IMR-90 (cell line): ENCODE results near the gene GAL. TPM values are rescaled to one million over a fixed set of nuclear protein-coding genes. Genes with fewer than 3 reads are reported as not detected.

Experiments used
- ATAC-seq: fragments of 200-7000 bp; cut with Tn5 transposase; 2 replicates; pipeline ENCODE4 v1.9.1; 2020; ENCODE audit warnings: low read depth, mild to moderate bottlenecking, moderate library complexity
- BruUV-seq: library from RNA; stranded (reverse); fragments of 400-500 nt; replicated peaks from 2 replicates; lab custom pipeline; 2021; lab: Mats Ljungman, UMichigan
- CTCF ChIA-PET: fragments of 300-600 bp; formaldehyde crosslinking; extraction: SDS; loops from one replicate; lab custom pipeline; 2021; ENCODE audit warnings: antibody characterized with exemption; lab: Yijun Ruan, JAX
- POLR2A ChIA-PET: fragments of 300-600 bp; sonication (Branson Sonifier 250); formaldehyde crosslinking; loops from one replicate; lab custom pipeline; 2022; ENCODE audit warnings: antibody characterized with exemption; ENCODE audit not compliant: unreplicated experiment; lab: Charles Lee
- DNase-seq: peaks from one replicate; pipeline ENCODE4 v3.0.0; 2013
- H2AFZ ChIP-seq: replicated peaks from 2 replicates; pipeline ENCODE3; 2013; ENCODE audit warnings: low read length, mild to moderate bottlenecking; ENCODE audit not compliant: poor library complexity
- H2AK5ac ChIP-seq: 2 replicates; pipeline ENCODE4 v1.6.1; 2013; ENCODE audit warnings: low read depth, low read length, inconsistent platforms
- H2AK9ac ChIP-seq: replicated peaks from 2 replicates; pipeline ENCODE3; 2013; ENCODE audit warnings: mild to moderate bottlenecking, low read depth, low read length, moderate library complexity; ENCODE audit not compliant: poor library complexity
- H2BK120ac ChIP-seq: 2 replicates; pipeline ENCODE4 v1.6.1; 2013; ENCODE audit warnings: low read depth, low read length, inconsistent platforms
- H2BK15ac ChIP-seq: 3 replicates; pipeline ENCODE4 v1.6.1; 2013; ENCODE audit warnings: low read depth, low read length, inconsistent platforms
- H2BK20ac ChIP-seq: 2 replicates; pipeline ENCODE4 v1.6.1; 2013; ENCODE audit warnings: low read depth, mild to moderate bottlenecking, inconsistent platforms, low read length, moderate library complexity
- H2BK5ac ChIP-seq: 2 replicates; pipeline ENCODE4 v1.6.1; 2013; ENCODE audit warnings: mild to moderate bottlenecking, low read depth, low read length, inconsistent platforms; ENCODE audit not compliant: poor library complexity, severe bottlenecking
- H3K14ac ChIP-seq: replicated peaks from 2 replicates; pipeline ENCODE4 v1.6.1; 2013; ENCODE audit warnings: low read depth, low read length, inconsistent platforms
- H3K18ac ChIP-seq: 2 replicates; pipeline ENCODE4 v1.6.1; 2013; ENCODE audit warnings: low read depth, low read length, control low read depth
- H3K23ac ChIP-seq: 2 replicates; pipeline ENCODE4 v1.6.1; 2013; ENCODE audit warnings: low read depth, low read length, inconsistent platforms
- H3K27ac ChIP-seq: 2 replicates; pipeline ENCODE4 v1.5.1; 2013; ENCODE audit warnings: mild to moderate bottlenecking, control low read depth, low read length; ENCODE audit not compliant: insufficient read depth
- H3K27me3 ChIP-seq: 2 replicates; pipeline ENCODE4 v1.6.1; 2013; ENCODE audit warnings: low read length; ENCODE audit not compliant: control insufficient read depth, insufficient read depth
- H3K36me3 ChIP-seq: 2 replicates; pipeline ENCODE4 v1.6.1; 2013; ENCODE audit warnings: low read length, mixed read lengths; ENCODE audit not compliant: control insufficient read depth, insufficient read depth
- H3K4ac ChIP-seq: 2 replicates; pipeline ENCODE4 v1.6.1; 2013; ENCODE audit warnings: low read depth, low read length, inconsistent platforms
- H3K4me1 ChIP-seq: 2 replicates; pipeline ENCODE4 v1.6.1; 2013; ENCODE audit warnings: low read length, mixed read lengths; ENCODE audit not compliant: control insufficient read depth, insufficient read depth
- H3K4me2 ChIP-seq: 2 replicates; pipeline ENCODE4 v1.6.1; 2013; ENCODE audit warnings: low read depth, mild to moderate bottlenecking, control low read depth, low read length, moderate library complexity
- H3K4me3 ChIP-seq: 2 replicates; pipeline ENCODE4 v1.5.1; 2013; ENCODE audit warnings: low read depth, mild to moderate bottlenecking, control low read depth, low read length, moderate library complexity; ENCODE audit not compliant: insufficient read depth
- H3K56ac ChIP-seq: 2 replicates; pipeline ENCODE4 v1.6.1; 2013; ENCODE audit warnings: low read length, inconsistent platforms; ENCODE audit not compliant: insufficient read depth; ENCODE audit errors: extremely low read depth
- H3K79me1 ChIP-seq, 2 experiments: 2 replicates each; pipeline ENCODE4 v1.6.1; 2013; ENCODE audit warnings: low read length in 2 of 2, inconsistent platforms in 1 of 2, low read depth in 1 of 2
- H3K9ac ChIP-seq: 2 replicates; pipeline ENCODE4 v1.6.1; 2013; ENCODE audit warnings: low read depth, low read length, control low read depth
- H3K9me1 ChIP-seq: 2 replicates; pipeline ENCODE4 v1.6.1; 2013; ENCODE audit warnings: low read length, inconsistent platforms; ENCODE audit not compliant: insufficient read depth
- H3K9me3 ChIP-seq: 2 replicates; pipeline ENCODE4 v1.6.1; 2013; ENCODE audit warnings: low read length; ENCODE audit not compliant: control insufficient read depth, insufficient read depth
- H4K20me1 ChIP-seq: 2 replicates; pipeline ENCODE4 v1.6.1; 2013; ENCODE audit warnings: low read length, inconsistent platforms; ENCODE audit not compliant: insufficient read depth
- H4K5ac ChIP-seq: 2 replicates; pipeline ENCODE4 v1.6.1; 2013; ENCODE audit warnings: mild to moderate bottlenecking, low read depth, low read length, control low read depth
- H4K8ac ChIP-seq, 2 experiments: 2 replicates each; pipeline ENCODE4 v1.6.1; 2013; ENCODE audit warnings: low read depth in 2 of 2, low read length in 2 of 2, control low read depth in 1 of 2, inconsistent platforms in 1 of 2
- H4K91ac ChIP-seq: 2 replicates; pipeline ENCODE4 v1.6.1; 2013; ENCODE audit warnings: low read depth, low read length, inconsistent platforms; ENCODE audit not compliant: insufficient read depth
- BHLHE40 ChIP-seq: fragments of 150-350 bp; IDR thresholded peaks from 2 replicates; pipeline ENCODE4 v1.6.1; 2016; ENCODE audit warnings: mild to moderate bottlenecking, low read depth, low read length
- CEBPB ChIP-seq: IDR thresholded peaks from 2 replicates; pipeline ENCODE4 v1.6.1; 2012; ENCODE audit warnings: low read depth, low read length, improper control_type of control experiment
- CHD1 ChIP-seq: IDR thresholded peaks from 2 replicates; pipeline ENCODE4 v1.6.1; 2012; ENCODE audit warnings: low read depth, low read length, improper control_type of control experiment
- FOS ChIP-seq: fragments of 150-350 bp; IDR thresholded peaks from 2 replicates; pipeline ENCODE4 v1.6.1; 2016; ENCODE audit warnings: low read depth, low read length
- MAFK ChIP-seq: IDR thresholded peaks from 2 replicates; pipeline ENCODE4 v1.6.1; 2012; ENCODE audit warnings: low read depth, low read length, improper control_type of control experiment
- MAZ ChIP-seq: IDR thresholded peaks from 2 replicates; pipeline ENCODE4 v1.6.1; 2012; ENCODE audit warnings: low read depth, mild to moderate bottlenecking, low read length, improper control_type of control experiment, moderate library complexity, borderline replicate concordance
- MXI1 ChIP-seq: IDR thresholded peaks from 2 replicates; pipeline ENCODE4 v1.6.1; 2012; ENCODE audit warnings: low read depth, mild to moderate bottlenecking, low read length, moderate library complexity, borderline replicate concordance
- NFE2L2 ChIP-seq: fragments of 150-350 bp; IDR thresholded peaks from 2 replicates; pipeline ENCODE4 v1.6.1; 2016; ENCODE audit warnings: low read depth, mild to moderate bottlenecking, low read length
- POLR2A ChIP-seq: IDR thresholded peaks from 2 replicates; pipeline ENCODE4 v1.6.1; 2012; ENCODE audit warnings: mild to moderate bottlenecking, low read depth, low read length
- RAD21 ChIP-seq: IDR thresholded peaks from 2 replicates; pipeline ENCODE4 v1.6.1; 2012; ENCODE audit warnings: low read length, improper control_type of control experiment
- RCOR1 ChIP-seq: IDR thresholded peaks from 2 replicates; pipeline ENCODE4 v1.6.1; 2012; ENCODE audit warnings: mild to moderate bottlenecking, low read length, improper control_type of control experiment; ENCODE audit not compliant: insufficient replicate concordance
- RFX5 ChIP-seq: IDR thresholded peaks from 2 replicates; pipeline ENCODE4 v1.8.0; 2012; ENCODE audit warnings: low read depth, mild to moderate bottlenecking, low read length, moderate library complexity
- SMC3 ChIP-seq: fragments of 150-350 bp; IDR thresholded peaks from 2 replicates; pipeline ENCODE4 v1.6.1; 2016; ENCODE audit warnings: low read depth, mild to moderate bottlenecking, antibody characterized with exemption, low read length, moderate library complexity
- USF2 ChIP-seq: fragments of 150-350 bp; IDR thresholded peaks from 2 replicates; pipeline ENCODE4 v1.6.1; 2017; ENCODE audit warnings: mild to moderate bottlenecking, antibody characterized with exemption, low read length, low read depth
- WGBS, 2 experiments: methylation state at CpG; one replicate each; pipeline versions ENCODE4 v1.1.5 to v1.1.7; 2013; ENCODE audit warnings: missing lambda C conversion rate in 2 of 2; ENCODE audit not compliant: insufficient read length in 1 of 2; ENCODE audit errors: extremely low coverage in 2 of 2; 5-methylcytosine and 5-hydroxymethylcytosine counted together
- dilution Hi-C: fragments of 300-500 bp; cut with HindIII; formaldehyde crosslinking; loops from one replicate; pipeline ENCODE4 v1.14.3; 2018; ENCODE audit warnings: low sequenced_read_pairs; ENCODE audit not compliant: unreplicated experiment
- in situ Hi-C: fragments of 300-500 bp; cut with MboI; formaldehyde crosslinking; loops from 3 replicates; pipeline ENCODE4 v1.14.3; 2019; ENCODE audit warnings: low sequenced_read_pairs, inconsistent platforms, mixed read lengths
- intact Hi-C: fragments of 100-400 bp; cut with micrococcal nuclease; formaldehyde crosslinking; loops from 2 replicates; pipeline ENCODE4 v1.10.0; 2022
- polyA plus RNA-seq, 3 experiments: library from polyadenylated mRNA; depleted of rRNA; stranded (reverse); fragments of >200 nt; gene quantifications; 2 replicates each; pipeline ENCODE4 v1.2.3, GENCODE V29; 2012; ENCODE audit warnings: low replicate concordance in 1 of 3
- total RNA-seq: library from RNA; depleted of rRNA; stranded (reverse); fragments of >200 nt; gene quantifications from 2 replicates; pipeline ENCODE4 v1.2.3, GENCODE V29; 2012
- TF ChIP-seq, protein P1 (sequence below): conservative IDR thresholded peaks from 2 replicates; pipeline ENCODE4 v1.5.1; 2012; ENCODE audit warnings: mild to moderate bottlenecking, low read depth, low read length, improper control_type of control experiment
- TF ChIP-seq, protein P2 (sequence below): fragments of 150-350 bp; IDR thresholded peaks from 2 replicates; pipeline ENCODE4 v1.6.1; 2016; ENCODE audit warnings: low read depth, mild to moderate bottlenecking, low read length, moderate library complexity, borderline replicate concordance

Gene GAL
- total and polyA plus RNA-seq, 2 of the 4 experiments (the other 2 are of a cell fraction): 2.0 TPM; not detected in 1

GRCh38 chr11:68669301-68670090 is 14.8 kb upstream of the GAL start:
- ChIA-PET POLR2A (no interaction called here), CTCF (no interaction called here)
- no peak overlapping the region for H3K9ac ChIP-seq
- H4K8ac ChIP-seq: no peak overlapping the region
- intact Hi-C loops (no loop called here), dilution Hi-C loops (no loop called here), in situ Hi-C loops (no loop called here)
- ATAC-seq (no peak), DNase-seq (no peak)
- H2BK5ac ChIP-seq: no peak overlapping the region
- no peak overlapping the region for H4K91ac ChIP-seq
- H3K18ac ChIP-seq: no peak overlapping the region
- no peaks in the 10 kb centered on the region for H4K20me1 ChIP-seq
- H3K27ac ChIP-seq: no peak overlapping the region
- no peaks in the 10 kb centered on the region for H3K36me3 ChIP-seq
- no peak overlapping the region for H2AK5ac ChIP-seq
- H3K4me1 ChIP-seq: no peaks in the 10 kb centered on the region
- H2AK9ac ChIP-seq: no peak overlapping the region
- BruUV-seq: no TSS peak
- no peak overlapping the region for H3K14ac ChIP-seq
- TF ChIP-seq USF2 (no peak), MAZ (no peak), CEBPB (no peak), RAD21 (no peak), CHD1 (no peak), FOS (no peak), RCOR1 (no peak), BHLHE40 (no peak), MAFK (no peak), RFX5 (no peak), SMC3 (no peak), MXI1 (no peak), NFE2L2 (no peak), POLR2A (no peak)
- TF ChIP-seq, protein P1, sequence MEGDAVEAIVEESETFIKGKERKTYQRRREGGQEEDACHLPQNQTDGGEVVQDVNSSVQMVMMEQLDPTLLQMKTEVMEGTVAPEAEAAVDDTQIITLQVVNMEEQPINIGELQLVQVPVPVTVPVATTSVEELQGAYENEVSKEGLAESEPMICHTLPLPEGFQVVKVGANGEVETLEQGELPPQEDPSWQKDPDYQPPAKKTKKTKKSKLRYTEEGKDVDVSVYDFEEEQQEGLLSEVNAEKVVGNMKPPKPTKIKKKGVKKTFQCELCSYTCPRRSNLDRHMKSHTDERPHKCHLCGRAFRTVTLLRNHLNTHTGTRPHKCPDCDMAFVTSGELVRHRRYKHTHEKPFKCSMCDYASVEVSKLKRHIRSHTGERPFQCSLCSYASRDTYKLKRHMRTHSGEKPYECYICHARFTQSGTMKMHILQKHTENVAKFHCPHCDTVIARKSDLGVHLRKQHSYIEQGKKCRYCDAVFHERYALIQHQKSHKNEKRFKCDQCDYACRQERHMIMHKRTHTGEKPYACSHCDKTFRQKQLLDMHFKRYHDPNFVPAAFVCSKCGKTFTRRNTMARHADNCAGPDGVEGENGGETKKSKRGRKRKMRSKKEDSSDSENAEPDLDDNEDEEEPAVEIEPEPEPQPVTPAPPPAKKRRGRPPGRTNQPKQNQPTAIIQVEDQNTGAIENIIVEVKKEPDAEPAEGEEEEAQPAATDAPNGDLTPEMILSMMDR: no peak
- TF ChIP-seq, protein P2, sequence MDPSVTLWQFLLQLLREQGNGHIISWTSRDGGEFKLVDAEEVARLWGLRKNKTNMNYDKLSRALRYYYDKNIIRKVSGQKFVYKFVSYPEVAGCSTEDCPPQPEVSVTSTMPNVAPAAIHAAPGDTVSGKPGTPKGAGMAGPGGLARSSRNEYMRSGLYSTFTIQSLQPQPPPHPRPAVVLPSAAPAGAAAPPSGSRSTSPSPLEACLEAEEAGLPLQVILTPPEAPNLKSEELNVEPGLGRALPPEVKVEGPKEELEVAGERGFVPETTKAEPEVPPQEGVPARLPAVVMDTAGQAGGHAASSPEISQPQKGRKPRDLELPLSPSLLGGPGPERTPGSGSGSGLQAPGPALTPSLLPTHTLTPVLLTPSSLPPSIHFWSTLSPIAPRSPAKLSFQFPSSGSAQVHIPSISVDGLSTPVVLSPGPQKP: no peak
- no peak overlapping the region for H2AFZ ChIP-seq
- no peak overlapping the region for H2BK20ac ChIP-seq
- H3K23ac ChIP-seq: no peak overlapping the region
- H3K4me2 ChIP-seq: no peak overlapping the region
- H3K4me3 ChIP-seq: no peak overlapping the region
- H2BK15ac ChIP-seq: no peak overlapping the region
- no peak overlapping the region for H3K56ac ChIP-seq
- 67% methylated on average over 6 of the region's 27 CpGs; no CpG with 5 or more reads in 1 of the 2 experiments for WGBS, 2 experiments
- H2BK120ac ChIP-seq: no peak overlapping the region
- H4K5ac ChIP-seq: no peak overlapping the region
- H3K9me3 ChIP-seq: peaks cover 13% of the 10 kb centered on the region
- no peaks in the 10 kb centered on the region for H3K9me1 ChIP-seq
- no peak overlapping the region for H3K4ac ChIP-seq
- peaks cover 26% of the 10 kb centered on the region for H3K27me3 ChIP-seq
- no peaks in the 10 kb centered on the region for H3K79me1 ChIP-seq
